Liver (tissue), 9 donors: ENCODE measurements around the gene SERTAD1. TPM values are rescaled to one million over a fixed set of nuclear protein-coding genes. Genes with fewer than 3 reads are reported as not detected.
"Not testable (repeated sequence)": the region's sequence is repeated elsewhere in the genome, so short reads cannot be mapped to it uniquely, and the experiment has no call there.

Source experiments
- DNase-seq: peaks from one replicate; pipeline ENCODE4 v3.0.0-alpha.2; 2017; ENCODE audit warnings: low spot score
- H3K27ac ChIP-seq, 2 donors: one replicate each; pipeline ENCODE4 v1.7.0; 2013; ENCODE audit warnings: inconsistent platforms in 2 of 2, low read length in 2 of 2, control low read depth in 1 of 2, low read depth in 1 of 2, mild to moderate bottlenecking in 1 of 2
- H3K27me3 ChIP-seq, 4 donors: one replicate each; pipeline versions ENCODE4 v1.6.1 to v1.7.0; 2013; ENCODE audit warnings: low read length in 3 of 4, inconsistent platforms in 1 of 4, mild to moderate bottlenecking in 1 of 4, moderate library complexity in 1 of 4; ENCODE audit not compliant: control insufficient read depth in 4 of 4, insufficient read depth in 4 of 4
- H3K36me3 ChIP-seq, 4 donors: one replicate each; pipeline versions ENCODE4 v1.6.1 to v1.7.0; 2013; ENCODE audit warnings: low read length in 3 of 4, mild to moderate bottlenecking in 3 of 4, low read depth in 1 of 4, moderate library complexity in 1 of 4; ENCODE audit not compliant: control insufficient read depth in 4 of 4, insufficient read depth in 3 of 4
- H3K4me1 ChIP-seq, 4 donors: one replicate each; pipeline versions ENCODE4 v1.6.1 to v1.7.0; 2013; ENCODE audit warnings: low read length in 3 of 4, mild to moderate bottlenecking in 3 of 4, moderate library complexity in 1 of 4; ENCODE audit not compliant: control insufficient read depth in 4 of 4, insufficient read depth in 4 of 4
- H3K4me3 ChIP-seq, 3 donors: one replicate each; pipeline versions ENCODE4 v1.6.1 to v1.7.0; 2013; ENCODE audit warnings: low read length in 3 of 3, control low read depth in 1 of 3, low read depth in 1 of 3, mild to moderate bottlenecking in 1 of 3
- H3K9ac ChIP-seq, 2 donors: one replicate each; pipeline ENCODE4 v1.7.0; 2013; ENCODE audit warnings: low read length in 2 of 2, mild to moderate bottlenecking in 2 of 2, moderate library complexity in 2 of 2, control low read depth in 1 of 2, low read depth in 1 of 2
- H3K9me3 ChIP-seq, 4 donors: one replicate each; pipeline versions ENCODE4 v1.6.1 to v1.7.0; 2013; ENCODE audit warnings: low read length in 3 of 4; ENCODE audit not compliant: control insufficient read depth in 4 of 4
- ATF3 ChIP-seq: IDR thresholded peaks from 2 replicates; pipeline ENCODE4 v1.6.1; 2016; ENCODE audit warnings: antibody characterized with exemption
- EGR1 ChIP-seq, 2 donors: IDR thresholded peaks; 2 replicates each; pipeline ENCODE4 v1.6.1; 2016 to 2018; ENCODE audit warnings: antibody characterized with exemption in 2 of 2, low read depth in 2 of 2
- FOXA1 ChIP-seq: IDR thresholded peaks from 2 replicates; pipeline ENCODE4 v1.6.1; 2016; ENCODE audit warnings: antibody characterized with exemption
- FOXA2 ChIP-seq: IDR thresholded peaks from 2 replicates; pipeline ENCODE4 v1.6.1; 2016; ENCODE audit warnings: antibody characterized with exemption
- GABPA ChIP-seq, 2 donors: IDR thresholded peaks in 1 of 2; conservative IDR thresholded peaks in 1 of 2; 2 replicates each; pipeline ENCODE4 v1.6.1; 2016; ENCODE audit warnings: antibody characterized with exemption in 2 of 2, mild to moderate bottlenecking in 1 of 2, moderate library complexity in 1 of 2
- HNF4A ChIP-seq, 2 donors: conservative IDR thresholded peaks; 2 replicates each; pipeline ENCODE4 v1.6.1; 2016; ENCODE audit warnings: antibody characterized with exemption in 2 of 2, mild to moderate bottlenecking in 2 of 2
- HNF4G ChIP-seq: IDR thresholded peaks from 2 replicates; pipeline ENCODE4 v1.6.1; 2016; ENCODE audit warnings: antibody characterized with exemption
- JUND ChIP-seq, 2 donors: IDR thresholded peaks; 2 replicates each; pipeline ENCODE4 v1.6.1; 2016; ENCODE audit warnings: antibody characterized with exemption in 2 of 2
- MAX ChIP-seq: IDR thresholded peaks from 2 replicates; pipeline ENCODE4 v1.6.1; 2016; ENCODE audit warnings: antibody characterized with exemption
- NR2F2 ChIP-seq: IDR thresholded peaks from 2 replicates; pipeline ENCODE4 v1.6.1; 2016; ENCODE audit warnings: antibody characterized with exemption
- RAD21 ChIP-seq, 2 donors: IDR thresholded peaks; 2 replicates each; pipeline ENCODE4 v1.6.1; 2016; ENCODE audit warnings: antibody characterized with exemption in 2 of 2, mild to moderate bottlenecking in 2 of 2
- RXRA ChIP-seq, 2 donors: IDR thresholded peaks; 2 replicates each; pipeline ENCODE4 v1.6.1; 2017 to 2018; ENCODE audit warnings: antibody characterized with exemption in 2 of 2, mild to moderate bottlenecking in 1 of 2
- SP1 ChIP-seq: IDR thresholded peaks from 2 replicates; pipeline ENCODE4 v1.6.1; 2018; ENCODE audit warnings: antibody characterized with exemption, mild to moderate bottlenecking
- TAF1 ChIP-seq: conservative IDR thresholded peaks from 2 replicates; pipeline ENCODE4 v1.6.1; 2016; ENCODE audit warnings: antibody characterized with exemption, mild to moderate bottlenecking
- YY1 ChIP-seq: IDR thresholded peaks from 2 replicates; pipeline ENCODE4 v1.6.1; 2016; ENCODE audit warnings: antibody characterized with exemption, mild to moderate bottlenecking
- WGBS: extraction: QIAGEN DNeasy Blood & Tissue Kit; methylation state at CpG from one replicate; pipeline ENCODE4 v1.1.7; 2013; 5-methylcytosine and 5-hydroxymethylcytosine counted together
- polyA plus RNA-seq, 2 donors: library from polyadenylated mRNA; stranded (reverse) in 1 of 2; unstranded in 1 of 2; fragments of 200-250 nt in 1 of 2; fragments of >200 nt in 1 of 2; fragmentation: Nextera tagmentation in 1 of 2; extraction: Ambion mirVana in 1 of 2; gene quantifications; one replicate each; pipeline versions ENCODE4 v1.2.1 to v1.2.3, GENCODE V29; 2013 to 2015
- total RNA-seq, 2 donors: library from RNA; depleted of rRNA; stranded (reverse); fragments of >200 nt; gene quantifications; one replicate each; pipeline ENCODE4 v1.2.3, GENCODE V29; 2014
- TF ChIP-seq, protein P1 (sequence below): fragments of 150-350 bp; IDR thresholded peaks from 2 replicates; pipeline ENCODE4 v1.5.1; 2017; ENCODE audit warnings: improper control_type of control experiment, low read depth, low read length; ENCODE audit not compliant: missing input control
- TF ChIP-seq, protein P2 (sequence below): IDR thresholded peaks from 2 replicates; pipeline ENCODE4 v1.6.1; 2016; ENCODE audit warnings: antibody characterized with exemption, mild to moderate bottlenecking
- TF ChIP-seq, protein P3 (sequence below): IDR thresholded peaks from 2 replicates; pipeline ENCODE4 v1.6.1; 2016; ENCODE audit warnings: antibody characterized with exemption
- donor health status: healthy.
- donor health status: healthy.
- donor health status: healthy.
- donor health status: healthy.
- donor health status: healthy.

The SERTAD1 gene
- total and polyA plus RNA-seq, 4 donors, result 3.6 to 6.8 (median 4.9) TPM

DNA sequence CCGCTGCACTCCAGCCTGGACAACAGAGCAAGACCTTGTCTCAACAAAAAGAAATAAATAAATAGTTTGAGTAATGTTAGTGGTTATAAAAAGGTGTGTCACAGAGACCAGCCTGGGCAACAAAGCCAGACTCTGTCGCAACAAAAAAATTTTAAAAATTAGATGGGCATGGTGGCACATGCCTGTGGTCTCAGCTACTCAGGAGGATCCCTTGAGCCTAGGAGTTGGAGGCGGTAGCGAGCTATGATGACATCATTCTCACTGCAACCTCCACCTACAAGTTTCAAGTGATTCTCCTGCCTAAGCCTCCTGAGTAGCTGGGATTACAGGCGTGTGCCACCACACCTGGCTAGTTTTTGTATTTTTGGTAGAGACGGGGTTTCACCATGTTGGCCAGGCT, 28.2 kb upstream of the SERTAD1 start:
- H3K9me3 ChIP-seq, H3K27me3 ChIP-seq, H3K4me3 ChIP-seq, DNase-seq, H3K4me1 ChIP-seq, H3K27ac ChIP-seq, H3K9ac ChIP-seq: not testable (repeated sequence)
- 95% methylated on average over 6 of the region's 6 CpGs for WGBS
- H3K36me3 ChIP-seq, result peaks cover 9 to 26% (median 16%) of the 10 kb centered on the region in 4 donors

GRCh38 chr19:40453151-40453735, 27.5 kb upstream of the SERTAD1 start:
- Histone ChIP-seq H3K9me3 (no peaks in the 10 kb centered on the region), H3K36me3 (peaks cover 9 to 30% (median 16%) of the 10 kb centered on the region in 4 donors), H3K9ac (no peak overlapping the region), H3K27ac (no peak overlapping the region), H3K27me3 (no peaks in the 10 kb centered on the region), H3K4me1 (no peaks in the 10 kb centered on the region), H3K4me3 (no peak overlapping the region)
- TF ChIP-seq YY1 (no peak), RXRA (IDR thresholded peaks at IDR 0.05) (no peak), SP1 (no peak), FOXA1 (no peak), EGR1 (IDR thresholded peaks at IDR 0.05; ENCODE audit: low read depth in 2 of 2) (no peak), MAX (no peak), JUND (IDR thresholded peaks at IDR 0.05) (no peak), FOXA2 (no peak), NR2F2 (no peak), GABPA (IDR thresholded peaks at IDR 0.05 in 1 of 2, conservative IDR thresholded peaks at IDR 0.05 in 1 of 2) (no peak), ATF3 (no peak), HNF4A (conservative IDR thresholded peaks at IDR 0.05) (no peak), HNF4G (no peak), TAF1 (no peak), RAD21 (IDR thresholded peaks at IDR 0.05) (no peak)
- TF ChIP-seq, protein P1, sequence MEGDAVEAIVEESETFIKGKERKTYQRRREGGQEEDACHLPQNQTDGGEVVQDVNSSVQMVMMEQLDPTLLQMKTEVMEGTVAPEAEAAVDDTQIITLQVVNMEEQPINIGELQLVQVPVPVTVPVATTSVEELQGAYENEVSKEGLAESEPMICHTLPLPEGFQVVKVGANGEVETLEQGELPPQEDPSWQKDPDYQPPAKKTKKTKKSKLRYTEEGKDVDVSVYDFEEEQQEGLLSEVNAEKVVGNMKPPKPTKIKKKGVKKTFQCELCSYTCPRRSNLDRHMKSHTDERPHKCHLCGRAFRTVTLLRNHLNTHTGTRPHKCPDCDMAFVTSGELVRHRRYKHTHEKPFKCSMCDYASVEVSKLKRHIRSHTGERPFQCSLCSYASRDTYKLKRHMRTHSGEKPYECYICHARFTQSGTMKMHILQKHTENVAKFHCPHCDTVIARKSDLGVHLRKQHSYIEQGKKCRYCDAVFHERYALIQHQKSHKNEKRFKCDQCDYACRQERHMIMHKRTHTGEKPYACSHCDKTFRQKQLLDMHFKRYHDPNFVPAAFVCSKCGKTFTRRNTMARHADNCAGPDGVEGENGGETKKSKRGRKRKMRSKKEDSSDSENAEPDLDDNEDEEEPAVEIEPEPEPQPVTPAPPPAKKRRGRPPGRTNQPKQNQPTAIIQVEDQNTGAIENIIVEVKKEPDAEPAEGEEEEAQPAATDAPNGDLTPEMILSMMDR, result no peak
- TF ChIP-seq, protein P2, sequence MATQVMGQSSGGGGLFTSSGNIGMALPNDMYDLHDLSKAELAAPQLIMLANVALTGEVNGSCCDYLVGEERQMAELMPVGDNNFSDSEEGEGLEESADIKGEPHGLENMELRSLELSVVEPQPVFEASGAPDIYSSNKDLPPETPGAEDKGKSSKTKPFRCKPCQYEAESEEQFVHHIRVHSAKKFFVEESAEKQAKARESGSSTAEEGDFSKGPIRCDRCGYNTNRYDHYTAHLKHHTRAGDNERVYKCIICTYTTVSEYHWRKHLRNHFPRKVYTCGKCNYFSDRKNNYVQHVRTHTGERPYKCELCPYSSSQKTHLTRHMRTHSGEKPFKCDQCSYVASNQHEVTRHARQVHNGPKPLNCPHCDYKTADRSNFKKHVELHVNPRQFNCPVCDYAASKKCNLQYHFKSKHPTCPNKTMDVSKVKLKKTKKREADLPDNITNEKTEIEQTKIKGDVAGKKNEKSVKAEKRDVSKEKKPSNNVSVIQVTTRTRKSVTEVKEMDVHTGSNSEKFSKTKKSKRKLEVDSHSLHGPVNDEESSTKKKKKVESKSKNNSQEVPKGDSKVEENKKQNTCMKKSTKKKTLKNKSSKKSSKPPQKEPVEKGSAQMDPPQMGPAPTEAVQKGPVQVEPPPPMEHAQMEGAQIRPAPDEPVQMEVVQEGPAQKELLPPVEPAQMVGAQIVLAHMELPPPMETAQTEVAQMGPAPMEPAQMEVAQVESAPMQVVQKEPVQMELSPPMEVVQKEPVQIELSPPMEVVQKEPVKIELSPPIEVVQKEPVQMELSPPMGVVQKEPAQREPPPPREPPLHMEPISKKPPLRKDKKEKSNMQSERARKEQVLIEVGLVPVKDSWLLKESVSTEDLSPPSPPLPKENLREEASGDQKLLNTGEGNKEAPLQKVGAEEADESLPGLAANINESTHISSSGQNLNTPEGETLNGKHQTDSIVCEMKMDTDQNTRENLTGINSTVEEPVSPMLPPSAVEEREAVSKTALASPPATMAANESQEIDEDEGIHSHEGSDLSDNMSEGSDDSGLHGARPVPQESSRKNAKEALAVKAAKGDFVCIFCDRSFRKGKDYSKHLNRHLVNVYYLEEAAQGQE, result no peak
- TF ChIP-seq, protein P3, sequence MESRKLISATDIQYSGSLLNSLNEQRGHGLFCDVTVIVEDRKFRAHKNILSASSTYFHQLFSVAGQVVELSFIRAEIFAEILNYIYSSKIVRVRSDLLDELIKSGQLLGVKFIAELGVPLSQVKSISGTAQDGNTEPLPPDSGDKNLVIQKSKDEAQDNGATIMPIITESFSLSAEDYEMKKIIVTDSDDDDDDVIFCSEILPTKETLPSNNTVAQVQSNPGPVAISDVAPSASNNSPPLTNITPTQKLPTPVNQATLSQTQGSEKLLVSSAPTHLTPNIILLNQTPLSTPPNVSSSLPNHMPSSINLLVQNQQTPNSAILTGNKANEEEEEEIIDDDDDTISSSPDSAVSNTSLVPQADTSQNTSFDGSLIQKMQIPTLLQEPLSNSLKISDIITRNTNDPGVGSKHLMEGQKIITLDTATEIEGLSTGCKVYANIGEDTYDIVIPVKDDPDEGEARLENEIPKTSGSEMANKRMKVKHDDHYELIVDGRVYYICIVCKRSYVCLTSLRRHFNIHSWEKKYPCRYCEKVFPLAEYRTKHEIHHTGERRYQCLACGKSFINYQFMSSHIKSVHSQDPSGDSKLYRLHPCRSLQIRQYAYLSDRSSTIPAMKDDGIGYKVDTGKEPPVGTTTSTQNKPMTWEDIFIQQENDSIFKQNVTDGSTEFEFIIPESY, result no peak
- WGBS, result 89% methylated on average over 5 of the region's 5 CpGs
- no peak for DNase-seq
